Measurements from ENCODE around the gene C6orf47. TPM values are rescaled to one million over a fixed set of nuclear protein-coding genes. Genes with fewer than 3 reads are reported as not detected.

C6orf47 gene
- total and polyA plus RNA-seq, 2 of the 13 experiments (the other 11 are each of a cell fraction or from before 2014, with no cell fraction given) = 1.7 to 18.1 TPM

DNA sequence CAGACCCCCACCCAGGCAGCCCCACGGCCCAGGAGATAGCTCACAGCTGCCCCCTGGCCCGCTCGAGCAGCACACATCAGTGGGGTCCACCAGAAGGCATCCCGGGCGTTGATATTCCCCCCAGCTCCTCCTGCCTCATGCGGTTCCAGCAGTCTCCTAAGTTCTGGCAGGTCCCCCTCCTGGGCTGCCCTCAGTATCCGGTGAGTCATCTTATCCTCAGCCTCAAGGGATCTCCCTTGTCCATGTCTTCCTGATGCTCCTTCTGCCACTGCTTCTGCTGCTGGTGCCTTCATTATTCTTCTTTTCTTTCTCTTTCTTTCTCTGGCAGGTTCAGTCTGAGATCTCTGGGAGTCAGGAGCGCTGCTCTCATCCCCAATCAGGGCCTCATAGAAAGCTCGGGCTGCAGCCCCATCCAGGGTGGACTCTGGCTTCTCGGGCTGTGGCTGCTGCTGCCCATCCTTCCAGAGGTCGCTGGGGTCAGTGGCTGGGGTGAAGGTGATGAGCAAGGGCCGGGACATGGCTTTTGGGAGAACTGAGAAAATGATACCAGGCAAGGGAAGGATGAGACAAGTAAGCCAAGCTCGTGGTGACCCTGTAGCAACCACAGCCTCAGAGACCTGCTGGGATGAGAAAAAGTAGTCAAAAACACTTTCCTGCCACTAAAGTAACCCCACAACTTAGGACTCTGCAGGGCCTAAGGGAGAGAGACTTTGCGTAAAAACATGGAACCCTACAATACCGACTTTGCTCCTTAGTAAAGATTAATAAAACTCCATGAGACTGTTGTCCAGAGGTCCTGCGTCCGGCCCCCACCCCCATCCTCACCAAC is 3.6 kb upstream of the C6orf47 start (continued):
- TF ChIP-seq, protein P1, sequence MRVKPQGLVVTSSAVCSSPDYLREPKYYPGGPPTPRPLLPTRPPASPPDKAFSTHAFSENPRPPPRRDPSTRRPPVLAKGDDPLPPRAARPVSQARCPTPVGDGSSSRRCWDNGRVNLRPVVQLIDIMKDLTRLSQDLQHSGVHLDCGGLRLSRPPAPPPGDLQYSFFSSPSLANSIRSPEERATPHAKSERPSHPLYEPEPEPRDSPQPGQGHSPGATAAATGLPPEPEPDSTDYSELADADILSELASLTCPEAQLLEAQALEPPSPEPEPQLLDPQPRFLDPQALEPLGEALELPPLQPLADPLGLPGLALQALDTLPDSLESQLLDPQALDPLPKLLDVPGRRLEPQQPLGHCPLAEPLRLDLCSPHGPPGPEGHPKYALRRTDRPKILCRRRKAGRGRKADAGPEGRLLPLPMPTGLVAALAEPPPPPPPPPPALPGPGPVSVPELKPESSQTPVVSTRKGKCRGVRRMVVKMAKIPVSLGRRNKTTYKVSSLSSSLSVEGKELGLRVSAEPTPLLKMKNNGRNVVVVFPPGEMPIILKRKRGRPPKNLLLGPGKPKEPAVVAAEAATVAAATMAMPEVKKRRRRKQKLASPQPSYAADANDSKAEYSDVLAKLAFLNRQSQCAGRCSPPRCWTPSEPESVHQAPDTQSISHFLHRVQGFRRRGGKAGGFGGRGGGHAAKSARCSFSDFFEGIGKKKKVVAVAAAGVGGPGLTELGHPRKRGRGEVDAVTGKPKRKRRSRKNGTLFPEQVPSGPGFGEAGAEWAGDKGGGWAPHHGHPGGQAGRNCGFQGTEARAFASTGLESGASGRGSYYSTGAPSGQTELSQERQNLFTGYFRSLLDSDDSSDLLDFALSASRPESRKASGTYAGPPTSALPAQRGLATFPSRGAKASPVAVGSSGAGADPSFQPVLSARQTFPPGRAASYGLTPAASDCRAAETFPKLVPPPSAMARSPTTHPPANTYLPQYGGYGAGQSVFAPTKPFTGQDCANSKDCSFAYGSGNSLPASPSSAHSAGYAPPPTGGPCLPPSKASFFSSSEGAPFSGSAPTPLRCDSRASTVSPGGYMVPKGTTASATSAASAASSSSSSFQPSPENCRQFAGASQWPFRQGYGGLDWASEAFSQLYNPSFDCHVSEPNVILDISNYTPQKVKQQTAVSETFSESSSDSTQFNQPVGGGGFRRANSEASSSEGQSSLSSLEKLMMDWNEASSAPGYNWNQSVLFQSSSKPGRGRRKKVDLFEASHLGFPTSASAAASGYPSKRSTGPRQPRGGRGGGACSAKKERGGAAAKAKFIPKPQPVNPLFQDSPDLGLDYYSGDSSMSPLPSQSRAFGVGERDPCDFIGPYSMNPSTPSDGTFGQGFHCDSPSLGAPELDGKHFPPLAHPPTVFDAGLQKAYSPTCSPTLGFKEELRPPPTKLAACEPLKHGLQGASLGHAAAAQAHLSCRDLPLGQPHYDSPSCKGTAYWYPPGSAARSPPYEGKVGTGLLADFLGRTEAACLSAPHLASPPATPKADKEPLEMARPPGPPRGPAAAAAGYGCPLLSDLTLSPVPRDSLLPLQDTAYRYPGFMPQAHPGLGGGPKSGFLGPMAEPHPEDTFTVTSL (CRISPR knock-in tag; IDR thresholded peaks at IDR 0.05; ENCODE audit: borderline replicate concordance) = 0 out of 2 replicates have a peak, but pooled peaks have one; percentile 4
- no peak for TF ChIP-seq GMEB2 (CRISPR knock-in tag; IDR thresholded peaks at IDR 0.05; ENCODE audit: low read depth)
- no peak for TF ChIP-seq ZBED4 (CRISPR knock-in tag; IDR thresholded peaks at IDR 0.05; ENCODE audit: borderline replicate concordance)
- TF ChIP-seq, protein P2, sequence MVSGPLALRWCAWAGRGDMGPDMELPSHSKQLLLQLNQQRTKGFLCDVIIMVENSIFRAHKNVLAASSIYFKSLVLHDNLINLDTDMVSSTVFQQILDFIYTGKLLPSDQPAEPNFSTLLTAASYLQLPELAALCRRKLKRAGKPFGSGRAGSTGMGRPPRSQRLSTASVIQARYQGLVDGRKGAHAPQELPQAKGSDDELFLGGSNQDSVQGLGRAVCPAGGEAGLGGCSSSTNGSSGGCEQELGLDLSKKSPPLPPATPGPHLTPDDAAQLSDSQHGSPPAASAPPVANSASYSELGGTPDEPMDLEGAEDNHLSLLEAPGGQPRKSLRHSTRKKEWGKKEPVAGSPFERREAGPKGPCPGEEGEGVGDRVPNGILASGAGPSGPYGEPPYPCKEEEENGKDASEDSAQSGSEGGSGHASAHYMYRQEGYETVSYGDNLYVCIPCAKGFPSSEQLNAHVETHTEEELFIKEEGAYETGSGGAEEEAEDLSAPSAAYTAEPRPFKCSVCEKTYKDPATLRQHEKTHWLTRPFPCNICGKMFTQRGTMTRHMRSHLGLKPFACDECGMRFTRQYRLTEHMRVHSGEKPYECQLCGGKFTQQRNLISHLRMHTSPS (CRISPR knock-in tag; IDR thresholded peaks at IDR 0.05; ENCODE audit: low read depth) = no peak
- no peak; the same call in 1 of the 2 replicates for TF ChIP-seq ZFP90 (CRISPR knock-in tag; IDR thresholded peaks at IDR 0.05; ENCODE audit: borderline replicate concordance)
- no peak for TF ChIP-seq CCDC6 (CRISPR knock-in tag; IDR thresholded peaks at IDR 0.05)
- TF ChIP-seq, protein P3, sequence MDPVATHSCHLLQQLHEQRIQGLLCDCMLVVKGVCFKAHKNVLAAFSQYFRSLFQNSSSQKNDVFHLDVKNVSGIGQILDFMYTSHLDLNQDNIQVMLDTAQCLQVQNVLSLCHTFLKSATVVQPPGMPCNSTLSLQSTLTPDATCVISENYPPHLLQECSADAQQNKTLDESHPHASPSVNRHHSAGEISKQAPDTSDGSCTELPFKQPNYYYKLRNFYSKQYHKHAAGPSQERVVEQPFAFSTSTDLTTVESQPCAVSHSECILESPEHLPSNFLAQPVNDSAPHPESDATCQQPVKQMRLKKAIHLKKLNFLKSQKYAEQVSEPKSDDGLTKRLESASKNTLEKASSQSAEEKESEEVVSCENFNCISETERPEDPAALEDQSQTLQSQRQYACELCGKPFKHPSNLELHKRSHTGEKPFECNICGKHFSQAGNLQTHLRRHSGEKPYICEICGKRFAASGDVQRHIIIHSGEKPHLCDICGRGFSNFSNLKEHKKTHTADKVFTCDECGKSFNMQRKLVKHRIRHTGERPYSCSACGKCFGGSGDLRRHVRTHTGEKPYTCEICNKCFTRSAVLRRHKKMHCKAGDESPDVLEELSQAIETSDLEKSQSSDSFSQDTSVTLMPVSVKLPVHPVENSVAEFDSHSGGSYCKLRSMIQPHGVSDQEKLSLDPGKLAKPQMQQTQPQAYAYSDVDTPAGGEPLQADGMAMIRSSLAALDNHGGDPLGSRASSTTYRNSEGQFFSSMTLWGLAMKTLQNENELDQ (CRISPR knock-in tag; IDR thresholded peaks at IDR 0.05; ENCODE audit: borderline replicate concordance) = no peak
- no peak for TF ChIP-seq RFX3 (CRISPR knock-in tag; IDR thresholded peaks at IDR 0.05)
- TF ChIP-seq MIXL1 (CRISPR knock-in tag; IDR thresholded peaks at IDR 0.05) = no peak
- TF ChIP-seq NCOA5 (CRISPR knock-in tag; IDR thresholded peaks at IDR 0.05) = no peak
- no peak for TF ChIP-seq TGIF2 (CRISPR knock-in tag; IDR thresholded peaks at IDR 0.05)
- no peak for TF ChIP-seq DR1 (CRISPR knock-in tag; IDR thresholded peaks at IDR 0.05)

Measured in HepG2 (cell line).